ENCODE results near the gene RPL18. TPM values are rescaled to one million over a fixed set of nuclear protein-coding genes. Genes with fewer than 3 reads are reported as not detected.

The RPL18 gene
- total and polyA plus RNA-seq, 12 donors, result 493 to 2,257 (median 564) TPM

DNA sequence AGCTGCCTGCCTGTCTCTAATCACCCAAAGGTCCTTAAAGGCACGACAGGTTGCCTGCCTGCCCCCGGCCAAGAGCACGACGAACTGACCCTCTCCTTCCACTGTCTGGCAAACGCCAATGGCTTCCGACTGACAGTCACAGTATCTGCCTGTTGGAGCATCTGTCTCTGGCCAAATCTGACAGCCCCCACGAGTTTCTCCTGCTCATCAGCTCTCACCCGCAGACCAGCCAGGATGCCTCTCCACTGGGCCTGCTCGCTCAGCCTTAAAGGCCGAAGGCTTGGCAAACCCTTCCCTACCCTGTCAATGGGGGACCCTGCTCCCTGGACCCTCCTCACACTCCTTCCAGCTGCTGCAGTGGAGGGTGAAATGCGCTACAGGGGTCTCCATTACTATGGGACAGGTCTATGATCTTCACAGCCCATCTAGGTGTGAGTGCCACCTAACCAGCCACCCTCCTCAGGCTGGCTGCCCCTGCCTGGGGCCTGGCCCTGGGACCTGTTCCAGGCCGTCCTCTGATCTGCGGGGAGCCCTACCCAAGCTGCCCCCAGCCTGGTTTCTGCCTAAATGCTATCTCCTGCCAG lies 5.0 kb downstream of the RPL18 start:
- Histone ChIP-seq H3K4me1 (peaks cover 12 to 26% (median 21%) of the 10 kb centered on the region in 9 donors), H3K27me3 (no peaks in the 10 kb centered on the region), H3K36me3 (peaks cover 0 to 31% (median 22%) of the 10 kb centered on the region in 9 donors), H3K27ac (no peak overlapping the region), H3K4me3 (no peak overlapping the region), H3K9me3 (no peaks in the 10 kb centered on the region)
- no peak for DNase-seq
- TF ChIP-seq, protein P1, sequence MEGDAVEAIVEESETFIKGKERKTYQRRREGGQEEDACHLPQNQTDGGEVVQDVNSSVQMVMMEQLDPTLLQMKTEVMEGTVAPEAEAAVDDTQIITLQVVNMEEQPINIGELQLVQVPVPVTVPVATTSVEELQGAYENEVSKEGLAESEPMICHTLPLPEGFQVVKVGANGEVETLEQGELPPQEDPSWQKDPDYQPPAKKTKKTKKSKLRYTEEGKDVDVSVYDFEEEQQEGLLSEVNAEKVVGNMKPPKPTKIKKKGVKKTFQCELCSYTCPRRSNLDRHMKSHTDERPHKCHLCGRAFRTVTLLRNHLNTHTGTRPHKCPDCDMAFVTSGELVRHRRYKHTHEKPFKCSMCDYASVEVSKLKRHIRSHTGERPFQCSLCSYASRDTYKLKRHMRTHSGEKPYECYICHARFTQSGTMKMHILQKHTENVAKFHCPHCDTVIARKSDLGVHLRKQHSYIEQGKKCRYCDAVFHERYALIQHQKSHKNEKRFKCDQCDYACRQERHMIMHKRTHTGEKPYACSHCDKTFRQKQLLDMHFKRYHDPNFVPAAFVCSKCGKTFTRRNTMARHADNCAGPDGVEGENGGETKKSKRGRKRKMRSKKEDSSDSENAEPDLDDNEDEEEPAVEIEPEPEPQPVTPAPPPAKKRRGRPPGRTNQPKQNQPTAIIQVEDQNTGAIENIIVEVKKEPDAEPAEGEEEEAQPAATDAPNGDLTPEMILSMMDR (IDR thresholded peaks at IDR 0.05), result no peak
- intact Hi-C loops (cut with DNase I), result no loop called here
- WGBS, 2 donors, result 55 to 66% methylated on average over 13 of the region's 13 CpGs
- no peak for ATAC-seq

- WGBS, 2 donors, result 78 to 80% methylated on average over 34 to 39 of the region's 39 CpGs
- ATAC-seq (peak in 2 of 8 donors; percentile 3 to 7), DNase-seq (no peak)
- intact Hi-C loops (cut with DNase I), result no loop called here
- TF ChIP-seq, protein P1 (IDR thresholded peaks at IDR 0.05), result no peak
- peaks cover 0 to 31% (median 22%) of the 10 kb centered on the region in 9 donors for H3K36me3 ChIP-seq
- no peak overlapping the region for H3K4me3 ChIP-seq
- no peaks in the 10 kb centered on the region for H3K9me3 ChIP-seq
- no peaks in the 10 kb centered on the region for H3K27me3 ChIP-seq
- no peak overlapping the region for H3K27ac ChIP-seq
- H3K4me1 ChIP-seq, result peaks cover 12 to 25% (median 18%) of the 10 kb centered on the region in 9 donors
Observed at GRCh38 chr19:48613024-48613851, 5.7 kb downstream of the RPL18 start.

GRCh38 chr19:48611872-48612271 lies 7.1 kb downstream of the RPL18 start:
- H3K4me1 ChIP-seq, result peaks cover under 1 to 11% (median 5%) of the 10 kb centered on the region in 9 donors
- H3K27ac ChIP-seq, result no peak overlapping the region
- peaks cover 0 to 23% (median 15%) of the 10 kb centered on the region in 9 donors for H3K36me3 ChIP-seq
- H3K4me3 ChIP-seq, result no peak overlapping the region
- 89 to 90% methylated on average over 14 of the region's 14 CpGs for WGBS, 2 donors
- ATAC-seq (no peak), DNase-seq (no peak)
- no peaks in the 10 kb centered on the region for H3K27me3 ChIP-seq
- TF ChIP-seq, protein P1 (IDR thresholded peaks at IDR 0.05), result no peak
- no peaks in the 10 kb centered on the region for H3K9me3 ChIP-seq
- intact Hi-C loops (cut with DNase I), result no loop called here

- intact Hi-C loops (cut with DNase I), result no loop called here
- ATAC-seq, result no peak
- WGBS, 2 donors, result 91 to 93% methylated on average over 20 of the region's 20 CpGs
Observed at GRCh38 chr19:48609571-48610108, 9.3 kb downstream of the RPL18 start.

More at GRCh38 chr19:48609571-48610108, 9.3 kb downstream of the RPL18 start:
- Histone ChIP-seq H3K27ac (no peak overlapping the region), H3K9me3 (no peaks in the 10 kb centered on the region), H3K36me3 (peaks cover 0 to under 1% (median 0%) of the 10 kb centered on the region in 9 donors), H3K4me1 (peaks cover 0 to 7% (median 0%) of the 10 kb centered on the region in 9 donors), H3K27me3 (no peaks in the 10 kb centered on the region), H3K4me3 (no peak overlapping the region)
- TF ChIP-seq, protein P1 (IDR thresholded peaks at IDR 0.05), result no peak
- DNase-seq, result no peak
